NT2/D1 (cell line): ENCODE measurements around the gene TMPRSS12.
"Not testable (repeated sequence)": the region's sequence is repeated elsewhere in the genome, so short reads cannot be mapped to it uniquely, and the experiment has no call there.

Source experiments
- DNase-seq: peaks from one replicate; pipeline ENCODE4 v3.0.0-alpha.2; 2011; ENCODE audit warnings: low read depth, low spot score
- H3K27me3 ChIP-seq: 2 replicates; pipeline ENCODE4 v1.6.0; 2011; ENCODE audit warnings: mild to moderate bottlenecking; ENCODE audit not compliant: insufficient read length, insufficient read depth
- H3K36me3 ChIP-seq: 2 replicates; pipeline ENCODE4 v1.6.1; 2011; ENCODE audit warnings: mild to moderate bottlenecking, low read length, mixed read lengths; ENCODE audit not compliant: insufficient read depth, insufficient read length
- H3K4me1 ChIP-seq: 2 replicates; pipeline ENCODE4 v1.5.1; 2011; ENCODE audit not compliant: insufficient read depth, insufficient read length
- H3K4me3 ChIP-seq: 2 replicates; pipeline ENCODE4 v1.5.1; 2011; ENCODE audit warnings: low read depth; ENCODE audit not compliant: insufficient read length
- H3K9ac ChIP-seq: 2 replicates; pipeline ENCODE4 v1.6.0; 2011; ENCODE audit warnings: low read depth; ENCODE audit not compliant: insufficient read length
- H3K9me3 ChIP-seq: 2 replicates; pipeline ENCODE4 v1.5.1; 2011; ENCODE audit warnings: mild to moderate bottlenecking, low read length; ENCODE audit not compliant: insufficient read depth
- SUZ12 ChIP-seq: IDR thresholded peaks from 2 replicates; pipeline ENCODE4 v1.6.1; 2011; ENCODE audit not compliant: insufficient read length, insufficient read depth; ENCODE audit errors: extremely low read depth
- YY1 ChIP-seq: IDR thresholded peaks from 2 replicates; pipeline ENCODE4 v1.6.1; 2011; ENCODE audit not compliant: insufficient read length, insufficient read depth
- ZNF274 ChIP-seq: IDR thresholded peaks from 2 replicates; pipeline ENCODE4 v1.6.1; 2011; ENCODE audit warnings: mild to moderate bottlenecking, low read depth, low read length

The TMPRSS12 gene

DNA sequence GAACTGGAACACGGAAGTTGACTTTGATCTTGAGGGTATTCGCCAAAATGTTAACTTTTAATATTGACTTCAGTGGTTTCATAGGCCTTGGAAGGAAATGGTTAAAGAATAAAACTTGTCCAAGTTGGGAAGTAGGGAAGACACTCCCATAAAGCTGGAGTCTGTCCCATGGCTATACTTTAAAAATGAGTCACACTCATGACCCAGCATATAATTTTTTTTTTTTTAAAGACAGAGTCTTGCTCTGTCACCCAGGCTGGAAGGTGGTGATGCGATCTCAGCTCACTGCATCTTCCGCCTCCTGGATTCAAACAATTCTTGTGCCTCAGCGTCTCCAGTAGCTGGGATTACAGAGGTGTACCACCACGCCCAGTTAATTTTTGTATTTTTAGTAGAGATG lies 19.6 kb downstream of the TMPRSS12 start:
- H3K9ac ChIP-seq, result no peak overlapping the region
- H3K36me3 ChIP-seq, result no peaks in the 10 kb centered on the region
- peaks cover 3% of the 10 kb centered on the region for H3K4me1 ChIP-seq
- no peak for DNase-seq
- H3K4me3 ChIP-seq, result no peak overlapping the region
- peaks cover 16% of the 10 kb centered on the region for H3K9me3 ChIP-seq
- no peak for TF ChIP-seq SUZ12
- TF ChIP-seq YY1, result no peak
- no peak for TF ChIP-seq ZNF274
- no peaks in the 10 kb centered on the region for H3K27me3 ChIP-seq

DNA sequence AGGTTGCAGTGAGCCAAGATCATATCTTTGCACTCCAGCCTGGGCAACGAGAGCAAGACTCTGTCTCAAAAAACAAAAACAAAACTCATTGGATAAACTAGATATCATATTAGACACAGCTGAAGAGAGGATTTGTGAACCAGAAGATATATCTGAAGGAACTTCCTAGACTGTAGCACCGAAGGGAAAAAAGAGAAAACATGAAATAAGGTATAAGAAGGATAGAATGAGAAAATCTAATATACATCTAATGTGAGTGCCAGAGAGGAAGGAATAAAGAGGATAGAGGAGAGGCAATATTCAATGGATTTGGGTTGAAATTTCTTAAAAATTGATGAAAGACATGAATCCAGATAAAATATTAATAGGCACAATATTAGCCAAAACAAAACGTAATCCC lies 22.5 kb downstream of the TMPRSS12 start:
- Histone ChIP-seq H3K9ac (no peak overlapping the region), H3K4me3 (no peak overlapping the region), H3K4me1 (peaks cover 3% of the 10 kb centered on the region), H3K27me3 (no peaks in the 10 kb centered on the region), H3K9me3 (peaks cover 32% of the 10 kb centered on the region), H3K36me3 (no peaks in the 10 kb centered on the region)
- no peak for DNase-seq
- TF ChIP-seq SUZ12 (no peak), YY1 (no peak), ZNF274 (no peak)

- not testable (repeated sequence) for H3K4me3 ChIP-seq, DNase-seq, H3K4me1 ChIP-seq, H3K27me3 ChIP-seq, H3K36me3 ChIP-seq, H3K9ac ChIP-seq
- H3K9me3 ChIP-seq, result peaks cover 32% of the 10 kb centered on the region
These were observed 26.2 kb downstream of the TMPRSS12 start for GRCh38 chr12:50868881-50869280.

GRCh38 chr12:50882563-50882962 lies 39.8 kb downstream of the TMPRSS12 start:
- TF ChIP-seq SUZ12 (no peak), YY1 (no peak), ZNF274 (no peak)
- H3K36me3 ChIP-seq, result no peaks in the 10 kb centered on the region
- no peak for DNase-seq
- H3K4me3 ChIP-seq, result no peak overlapping the region
- H3K4me1 ChIP-seq, result no peaks in the 10 kb centered on the region
- no peaks in the 10 kb centered on the region for H3K27me3 ChIP-seq
- H3K9me3 ChIP-seq, result peaks cover 14% of the 10 kb centered on the region; the same call in 1 of the 2 replicates
- no peak overlapping the region for H3K9ac ChIP-seq

- H3K4me1 ChIP-seq, result no peaks in the 10 kb centered on the region
- no peak for DNase-seq
- H3K27me3 ChIP-seq, result no peaks in the 10 kb centered on the region
- H3K9ac ChIP-seq, result no peak overlapping the region
- H3K9me3 ChIP-seq, result peaks cover 11% of the 10 kb centered on the region; the same call in 1 of the 2 replicates
- H3K36me3 ChIP-seq, result no peaks in the 10 kb centered on the region
- H3K4me3 ChIP-seq, result no peak overlapping the region
- TF ChIP-seq ZNF274, result no peak
- no peak for TF ChIP-seq YY1
- no peak for TF ChIP-seq SUZ12
These were observed 44.5 kb downstream of the TMPRSS12 start for GRCh38 chr12:50887191-50887590.

- Histone ChIP-seq H3K4me1 (no peaks in the 10 kb centered on the region), H3K9me3 (no peaks in the 10 kb centered on the region), H3K4me3 (no peak overlapping the region), H3K36me3 (no peaks in the 10 kb centered on the region), H3K9ac (no peak overlapping the region), H3K27me3 (no peaks in the 10 kb centered on the region)
- DNase-seq, result no peak
- no peak for TF ChIP-seq YY1
- no peak for TF ChIP-seq SUZ12
- TF ChIP-seq ZNF274, result no peak
These were observed 45.9 kb downstream of the TMPRSS12 start for GRCh38 chr12:50888666-50889065.

GRCh38 chr12:50894241-50894640 lies 51.5 kb downstream of the TMPRSS12 start:
- no peak for DNase-seq
- Histone ChIP-seq H3K27me3 (no peaks in the 10 kb centered on the region), H3K9ac (no peak overlapping the region), H3K36me3 (no peaks in the 10 kb centered on the region), H3K9me3 (no peaks in the 10 kb centered on the region), H3K4me1 (no peaks in the 10 kb centered on the region), H3K4me3 (no peak overlapping the region)
- TF ChIP-seq YY1 (no peak), ZNF274 (no peak), SUZ12 (no peak)

DNA sequence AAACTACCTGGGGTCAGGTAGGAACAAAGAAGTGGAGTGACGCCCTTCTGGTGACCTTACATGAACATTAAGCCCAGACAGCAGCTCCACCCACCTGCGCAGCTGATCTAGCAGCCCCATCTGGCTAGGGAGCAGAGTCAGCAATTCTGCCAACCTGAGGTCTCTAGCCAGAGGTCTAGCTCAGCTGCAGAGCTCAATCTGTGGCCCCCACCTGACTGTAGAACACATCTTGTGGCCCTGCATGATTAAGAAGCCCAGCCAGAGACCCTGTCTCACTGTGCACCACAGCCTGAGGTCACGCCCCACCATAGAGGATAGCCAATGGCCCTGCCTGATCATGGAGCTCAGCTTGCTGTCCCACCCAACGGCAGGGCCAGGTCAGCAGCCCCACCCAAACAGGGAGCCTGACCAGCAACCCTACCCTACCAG lies 59.0 kb downstream of the TMPRSS12 start:
- Histone ChIP-seq H3K27me3 (no peaks in the 10 kb centered on the region), H3K36me3 (no peaks in the 10 kb centered on the region), H3K9me3 (no peaks in the 10 kb centered on the region), H3K4me3 (no peak overlapping the region), H3K9ac (no peak overlapping the region), H3K4me1 (no peaks in the 10 kb centered on the region)
- no peak for DNase-seq
- no peak for TF ChIP-seq SUZ12
- TF ChIP-seq ZNF274, result no peak
- TF ChIP-seq YY1, result no peak

DNA sequence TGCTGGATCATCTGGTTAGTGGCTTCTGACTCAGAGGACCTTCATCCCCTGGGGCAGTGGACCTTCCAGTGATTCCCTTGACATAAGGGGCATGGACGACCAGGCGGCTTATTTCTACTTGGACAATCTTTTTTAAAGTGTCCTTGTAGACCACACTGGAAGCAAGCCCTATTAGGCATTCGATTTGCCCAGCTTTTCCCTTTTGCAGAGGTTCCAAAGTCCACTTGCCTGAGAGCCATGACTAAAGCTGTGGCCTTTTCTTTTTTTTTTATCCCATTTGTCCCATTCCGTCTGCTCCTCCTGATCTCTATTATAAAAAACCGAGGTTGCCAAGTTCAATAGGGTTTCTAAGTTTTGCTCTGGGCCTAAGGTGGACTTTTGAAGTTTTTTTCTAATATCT lies 65.8 kb downstream of the TMPRSS12 start:
- H3K9me3 ChIP-seq, result peaks cover 26% of the 10 kb centered on the region; the same call in 1 of the 2 replicates
- not testable (repeated sequence) for H3K27me3 ChIP-seq, H3K9ac ChIP-seq, H3K4me1 ChIP-seq, H3K4me3 ChIP-seq, H3K36me3 ChIP-seq, DNase-seq

GRCh38 chr12:50912361-50912760 lies 69.6 kb downstream of the TMPRSS12 start:
- not testable (repeated sequence) for H3K9ac ChIP-seq, DNase-seq, H3K4me1 ChIP-seq, H3K36me3 ChIP-seq, H3K27me3 ChIP-seq, H3K4me3 ChIP-seq
- H3K9me3 ChIP-seq, result peaks cover 62% of the 10 kb centered on the region
